GM19397 (cell line): ENCODE measurements around the gene GOT1.
A peak's percentile ranks its signal among the peaks of the same experiment; 100 is the strongest.

Source experiments
- ATAC-seq: cut with Tn5 transposase; IDR thresholded peaks from one replicate; pipeline ENCODE4 v1.9.1; 2021; ENCODE audit warnings: mild to moderate bottlenecking, moderate library complexity; ENCODE audit not compliant: unreplicated experiment

GOT1 gene

DNA sequence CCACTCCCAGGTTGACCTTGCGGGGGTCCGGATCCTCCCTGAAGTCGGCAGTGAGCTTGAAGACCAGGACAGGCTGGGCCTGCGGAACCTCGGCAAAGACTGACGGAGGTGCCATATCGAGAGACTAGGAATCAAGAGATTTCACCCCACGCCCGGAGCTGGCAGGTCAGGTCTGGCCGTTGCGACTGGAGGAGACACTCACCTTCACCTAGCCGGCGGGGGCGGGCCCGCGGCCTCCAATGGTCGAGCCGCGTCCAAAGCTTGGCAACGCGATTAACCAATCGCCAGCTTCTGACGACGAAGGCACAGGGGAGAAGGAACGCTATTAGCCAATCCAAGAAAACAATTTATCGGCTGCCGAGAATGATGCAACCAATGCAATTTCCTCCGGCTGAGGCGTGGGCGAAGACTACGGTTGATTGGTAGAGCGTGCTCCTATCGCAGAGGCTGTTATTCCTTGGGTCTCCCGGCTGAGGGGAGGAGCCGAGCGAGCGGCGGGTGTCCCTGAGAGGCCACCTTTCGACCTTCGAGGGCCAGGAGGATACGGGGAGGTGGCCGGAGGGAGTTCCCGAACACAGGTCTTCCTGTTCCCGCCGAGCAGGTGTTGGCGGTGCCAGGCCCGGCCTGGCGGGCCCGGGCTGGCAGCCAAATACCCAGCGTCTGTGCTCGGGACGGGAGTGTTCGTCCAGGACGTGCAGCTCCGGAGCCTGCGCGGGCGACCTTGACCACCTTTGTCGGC, at the start of gene GOT1:
GOT1 (minus strand) TSS at position 174 of the 739 bp plus-strand sequence; CDS start at position 115, 59 bp downstream.
- peak; percentile 97 for ATAC-seq

DNA sequence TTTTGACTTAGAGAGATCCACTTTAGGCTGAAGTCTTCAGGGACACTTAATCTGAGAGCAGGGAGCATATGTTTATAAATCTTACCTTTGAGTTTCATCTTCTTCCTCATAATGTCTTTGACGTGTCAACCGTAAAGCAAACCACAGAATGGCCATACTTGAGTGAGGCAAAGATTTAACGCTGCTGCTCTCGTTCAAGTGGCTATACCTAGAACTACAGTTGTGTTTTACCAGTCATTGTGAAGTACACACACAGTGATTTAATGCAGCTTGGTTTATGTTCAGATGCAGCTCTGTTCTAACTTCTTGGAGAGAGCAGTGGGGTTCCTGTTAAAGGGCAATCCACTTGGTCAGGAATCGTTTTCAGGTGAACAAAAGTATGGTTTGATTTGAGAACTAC, 39.9 kb upstream of the GOT1 start:
- ATAC-seq: no peak

DNA sequence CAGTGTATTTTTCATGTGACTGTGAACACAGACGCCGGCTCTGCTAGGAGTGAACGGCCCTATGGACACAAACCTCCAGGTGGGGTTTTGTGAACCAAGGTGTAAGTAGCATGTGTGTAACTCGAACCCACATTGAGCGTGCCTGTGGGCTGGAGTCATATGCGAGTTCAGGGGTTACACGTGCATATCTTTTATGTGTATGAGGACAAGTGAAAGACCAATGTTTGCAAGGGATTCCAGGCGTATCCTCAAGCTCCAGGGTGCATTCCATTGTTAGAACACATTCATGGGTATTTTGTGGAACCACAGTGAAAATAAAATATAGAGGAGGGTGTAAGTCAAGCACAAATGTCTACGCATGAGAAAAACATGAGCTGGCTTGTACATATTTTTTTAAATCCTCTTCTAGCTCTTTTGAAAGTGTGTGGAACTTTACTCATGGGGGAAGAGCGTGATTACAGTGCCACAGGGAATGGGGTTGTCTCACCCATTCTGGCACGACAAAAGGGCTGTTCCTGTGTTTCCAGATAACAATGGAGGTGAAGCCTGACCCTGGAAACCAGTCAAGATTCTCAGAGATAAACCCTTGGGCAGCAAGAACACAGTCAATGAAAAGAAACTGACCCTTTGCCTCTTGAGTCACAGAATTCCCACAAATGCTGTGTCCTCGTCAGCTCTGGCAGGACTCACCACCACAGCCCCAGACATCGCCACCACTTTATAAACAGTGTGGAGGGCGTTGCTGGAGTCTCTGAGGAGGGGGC, 37.0 kb upstream of the GOT1 start:
- ATAC-seq: no peak

DNA sequence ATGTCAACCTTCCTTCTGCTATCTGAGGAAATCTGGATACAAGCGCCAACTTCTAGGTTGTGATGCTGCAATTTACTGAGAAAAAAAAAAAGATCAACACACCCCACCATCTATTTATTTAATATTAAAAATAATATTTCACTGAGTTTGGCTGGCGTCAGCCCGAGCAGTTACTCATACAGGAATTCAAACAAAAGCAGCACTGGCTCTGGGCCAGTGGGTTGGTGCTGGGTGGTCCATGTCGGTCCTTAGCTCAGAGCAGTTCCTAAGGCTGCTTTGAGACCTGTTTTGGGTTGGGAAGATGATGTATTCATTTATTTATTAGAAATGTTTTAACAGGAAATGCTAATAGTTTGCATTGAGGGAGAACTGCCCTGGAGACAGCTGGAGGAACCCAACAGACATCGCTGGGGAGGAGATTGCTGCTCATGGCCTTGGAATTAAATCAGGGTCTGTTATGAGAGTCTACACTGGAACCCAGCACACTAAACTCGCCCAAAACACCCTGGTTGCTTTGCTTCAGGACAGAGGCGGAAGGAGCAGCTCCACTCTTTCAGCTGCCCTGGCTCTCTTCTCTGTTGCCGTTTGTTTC, 36.3 kb upstream of the GOT1 start:
- no peak for ATAC-seq

DNA sequence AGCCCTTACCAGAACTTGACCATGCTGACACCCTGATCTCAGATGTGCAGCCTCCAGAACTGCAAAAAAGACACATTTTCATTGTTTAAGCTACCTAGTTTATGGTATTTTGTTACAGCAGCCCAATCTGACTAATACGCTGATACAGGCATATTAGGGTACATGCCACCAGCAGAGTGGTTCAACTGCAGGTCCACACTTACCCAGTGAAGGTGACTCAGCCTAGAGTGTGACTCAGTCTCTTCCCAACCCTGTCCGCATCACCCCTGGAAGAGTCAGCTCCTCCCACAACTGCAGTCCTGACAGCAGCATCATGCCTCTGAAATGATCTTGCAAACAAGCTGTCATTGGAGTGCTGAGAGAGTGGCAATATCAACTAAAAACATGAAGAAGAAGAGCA, 30.8 kb upstream of the GOT1 start:
- ATAC-seq: no peak

DNA sequence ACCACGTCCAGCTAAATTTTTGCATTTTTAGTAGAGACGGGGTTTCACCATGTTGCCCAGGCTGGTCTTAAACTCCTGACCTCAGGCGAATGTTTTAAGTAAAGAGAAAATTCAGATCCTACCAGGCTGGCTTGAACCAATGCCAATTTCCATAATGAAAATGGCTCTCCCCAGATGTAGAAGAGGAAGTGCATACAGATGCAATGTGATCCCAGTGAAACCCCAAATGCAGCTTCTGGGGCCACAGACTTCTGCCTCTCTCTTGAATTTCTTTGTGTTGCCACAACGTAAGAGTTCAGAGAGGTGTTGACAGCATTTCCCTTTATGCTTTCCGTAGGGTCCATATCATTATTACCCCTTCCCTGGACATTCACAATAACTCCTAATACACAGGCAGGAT, 29.6 kb upstream of the GOT1 start:
- no peak for ATAC-seq

DNA sequence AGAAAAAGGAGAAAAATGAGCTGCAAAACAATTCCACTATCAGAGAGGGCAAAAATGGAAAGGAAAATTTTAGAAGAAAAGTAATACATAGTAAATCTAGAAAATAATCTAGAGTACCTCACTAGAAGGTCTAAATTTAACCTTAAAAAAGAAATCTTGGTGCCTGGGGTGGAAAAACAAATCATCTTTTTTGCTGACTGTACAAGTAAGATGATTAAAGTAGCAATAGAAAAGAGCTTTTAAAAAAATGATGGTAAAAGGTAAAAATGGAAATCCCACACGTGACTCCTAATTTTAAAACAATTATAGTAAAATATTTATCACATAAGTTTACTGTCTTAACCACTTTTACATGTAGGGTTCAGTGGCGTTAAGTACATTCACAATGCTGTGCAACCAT, 28.8 kb upstream of the GOT1 start:
- ATAC-seq: no peak

DNA sequence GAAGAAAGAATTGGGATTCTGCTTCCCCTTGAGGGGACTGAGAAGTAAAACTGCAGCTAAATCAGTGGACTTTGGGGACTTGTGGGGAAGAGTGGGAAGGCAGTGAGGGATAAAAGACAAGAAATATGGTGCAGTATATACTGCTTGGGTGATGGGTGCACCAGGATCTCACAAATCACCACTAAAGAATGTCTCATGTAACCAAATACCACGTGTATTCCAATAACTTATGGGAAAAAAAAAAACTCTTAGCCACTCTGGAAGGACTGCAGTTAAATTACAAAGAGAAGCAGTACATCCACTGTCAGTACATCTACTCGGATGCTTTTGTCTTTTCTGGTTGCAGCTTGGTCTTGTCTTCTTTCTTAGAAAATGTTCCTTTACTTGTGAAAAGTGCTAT, 27.4 kb upstream of the GOT1 start:
- ATAC-seq: no peak

DNA sequence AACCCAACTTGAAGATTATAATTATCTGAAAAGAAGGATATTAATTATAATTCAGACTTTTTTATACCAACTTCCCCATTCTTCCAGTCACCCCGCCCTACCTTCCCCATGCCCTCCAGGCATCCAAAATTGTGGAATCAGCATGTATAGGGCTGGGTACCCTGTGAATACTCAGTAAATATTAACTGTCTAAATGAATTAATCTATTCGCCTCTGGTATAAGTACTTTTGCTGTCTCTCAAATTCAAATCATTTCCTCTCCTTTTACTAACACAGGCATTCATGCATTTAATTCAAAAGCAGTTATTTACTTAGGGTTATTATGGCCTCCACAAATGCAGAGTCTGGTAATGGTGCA, 26.5 kb upstream of the GOT1 start:
- no peak for ATAC-seq

DNA sequence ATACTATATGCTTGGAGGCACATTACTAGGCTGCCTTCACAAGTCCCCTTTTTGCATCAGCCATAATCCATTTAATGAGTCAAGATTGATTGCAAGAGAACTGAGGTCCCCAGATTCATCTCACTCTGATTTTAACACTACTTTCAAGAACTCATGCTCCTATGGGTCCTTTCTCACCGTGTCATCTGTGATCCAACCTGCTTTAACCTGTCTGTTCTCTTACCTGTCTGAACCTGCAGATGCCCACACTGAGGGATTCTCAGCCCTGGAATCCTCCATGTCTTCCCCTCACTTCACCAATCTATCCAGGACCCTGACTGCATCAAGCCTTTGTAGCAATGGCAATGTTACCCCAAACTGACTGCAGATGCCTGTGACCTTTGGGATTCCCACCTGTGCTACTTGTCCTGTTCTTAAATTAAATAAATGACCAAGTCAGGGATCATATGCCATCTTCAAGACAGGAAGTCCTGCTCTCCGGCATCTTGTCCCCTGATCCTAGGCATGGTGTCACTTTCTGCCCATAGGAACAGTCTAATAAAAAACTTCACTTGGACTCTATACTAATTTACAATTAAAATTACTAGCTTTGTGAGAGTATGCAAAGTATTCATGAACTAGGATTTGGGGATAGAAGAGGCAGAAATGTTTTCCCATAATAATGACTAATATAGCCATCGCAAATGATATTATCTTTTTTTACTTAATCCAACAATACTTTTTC, 25.9 kb upstream of the GOT1 start:
- ATAC-seq: no peak

DNA sequence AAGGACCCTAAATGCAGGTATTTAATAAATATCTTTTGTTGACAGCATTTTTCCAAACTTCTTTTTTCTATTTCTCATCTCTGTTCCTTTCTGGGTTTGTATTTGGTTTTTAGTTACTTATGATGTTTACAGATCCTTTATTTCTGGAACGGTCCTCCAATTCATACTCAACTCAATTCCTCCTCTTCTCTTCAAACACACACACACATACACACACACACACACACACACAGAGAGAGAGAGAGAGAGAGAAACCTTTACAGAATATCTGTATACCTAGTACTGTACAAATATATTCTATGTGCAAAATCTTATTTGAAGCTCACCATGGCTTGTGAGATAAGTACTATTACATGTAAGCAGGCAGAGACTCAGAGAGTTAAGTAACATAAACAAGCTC, 21.6 kb upstream of the GOT1 start:
- ATAC-seq: no peak

DNA sequence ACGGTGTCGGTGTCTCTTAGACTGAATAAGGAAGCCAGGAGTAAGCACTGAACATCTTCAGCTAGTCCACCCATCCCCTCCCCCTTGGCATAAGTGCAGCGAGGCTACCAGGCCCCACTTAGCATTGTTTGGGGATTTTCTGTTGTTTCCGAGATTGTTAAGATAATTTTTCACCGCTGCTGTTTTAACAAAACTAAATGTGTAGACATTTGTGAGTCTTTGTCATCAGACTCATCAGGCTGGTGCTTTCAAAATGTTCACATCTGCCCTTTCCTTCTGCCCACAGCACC, 21.0 kb upstream of the GOT1 start:
- ATAC-seq: no peak

DNA sequence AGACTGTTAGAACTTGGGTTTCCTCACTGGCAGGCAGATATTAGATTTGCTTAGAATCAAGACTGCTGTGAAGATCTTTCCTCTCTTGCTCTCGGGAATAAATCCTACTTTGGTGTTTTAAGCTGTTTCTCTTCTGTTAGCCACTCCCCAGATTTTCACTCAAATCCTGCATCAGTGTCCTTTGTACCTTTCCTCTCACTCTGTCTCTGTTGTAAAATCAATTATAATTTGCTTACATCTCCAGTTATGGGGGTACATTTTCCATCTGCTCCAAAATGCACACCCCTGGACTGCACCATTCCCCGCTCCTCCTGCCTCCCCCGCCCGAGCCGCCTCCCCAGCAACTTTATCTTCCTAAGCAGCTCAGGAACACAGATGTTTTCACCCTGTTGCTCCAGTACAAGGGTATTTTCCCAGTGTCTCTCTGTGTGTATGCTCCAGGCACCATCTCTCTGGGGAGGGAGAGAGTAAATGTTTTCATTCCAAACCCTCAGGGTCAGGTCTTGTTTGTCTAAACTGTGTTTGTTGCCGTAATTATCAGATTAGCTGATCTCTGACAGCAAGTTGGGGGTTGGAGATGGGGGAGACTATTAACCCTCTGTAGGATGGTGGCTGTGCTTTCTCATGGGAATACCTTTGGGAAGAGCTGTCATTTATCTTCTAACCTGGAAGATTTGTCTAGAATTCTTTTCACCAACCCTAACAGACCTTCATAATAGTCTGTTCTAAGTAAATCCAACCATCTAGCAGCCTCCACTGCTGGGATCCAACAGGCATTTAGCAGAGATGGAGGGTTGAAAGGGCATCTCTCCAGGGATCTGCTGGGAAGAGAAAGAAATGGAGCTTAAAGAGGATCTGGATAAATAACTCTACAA, 20.4 kb upstream of the GOT1 start:
- no peak for ATAC-seq

DNA sequence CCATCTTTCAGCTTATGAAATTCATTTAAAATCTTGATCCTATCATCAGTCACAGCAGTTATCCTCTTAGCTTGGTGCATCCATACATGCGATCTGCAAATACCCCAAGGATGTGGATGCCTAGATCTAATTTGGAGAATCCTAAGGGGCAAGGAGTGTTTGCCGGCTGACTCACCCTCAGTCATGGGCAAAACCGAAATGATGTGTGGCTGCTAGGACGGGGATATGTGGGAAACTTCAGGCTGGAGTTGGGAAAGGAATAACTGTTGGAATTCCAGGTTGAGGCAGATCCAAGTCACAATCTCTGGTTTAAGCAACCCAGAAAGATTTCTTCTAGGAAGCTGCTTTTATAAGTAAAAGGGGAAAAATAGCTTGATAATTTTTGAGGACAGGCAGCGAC, 19.7 kb upstream of the GOT1 start:
- no peak for ATAC-seq

DNA sequence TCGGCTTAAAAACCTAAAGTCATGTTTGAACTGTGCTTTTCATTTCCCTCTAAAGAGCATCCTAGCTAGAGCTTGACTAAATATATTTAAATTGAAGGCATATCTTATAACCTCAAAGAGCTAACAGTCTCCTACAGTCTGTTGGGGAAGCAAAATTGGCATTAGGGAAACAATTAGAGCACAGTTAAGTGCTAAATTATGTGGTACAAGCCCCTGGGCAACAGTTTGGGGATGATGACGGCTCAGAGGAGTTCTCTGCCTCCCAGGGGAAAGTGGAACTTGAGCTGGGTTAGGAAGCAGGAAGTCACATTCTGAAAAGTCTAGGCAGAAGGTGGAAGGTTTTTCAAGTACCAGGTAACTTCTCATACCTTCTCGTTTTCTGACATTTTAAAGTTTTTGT, 18.6 kb upstream of the GOT1 start:
- ATAC-seq: no peak

DNA sequence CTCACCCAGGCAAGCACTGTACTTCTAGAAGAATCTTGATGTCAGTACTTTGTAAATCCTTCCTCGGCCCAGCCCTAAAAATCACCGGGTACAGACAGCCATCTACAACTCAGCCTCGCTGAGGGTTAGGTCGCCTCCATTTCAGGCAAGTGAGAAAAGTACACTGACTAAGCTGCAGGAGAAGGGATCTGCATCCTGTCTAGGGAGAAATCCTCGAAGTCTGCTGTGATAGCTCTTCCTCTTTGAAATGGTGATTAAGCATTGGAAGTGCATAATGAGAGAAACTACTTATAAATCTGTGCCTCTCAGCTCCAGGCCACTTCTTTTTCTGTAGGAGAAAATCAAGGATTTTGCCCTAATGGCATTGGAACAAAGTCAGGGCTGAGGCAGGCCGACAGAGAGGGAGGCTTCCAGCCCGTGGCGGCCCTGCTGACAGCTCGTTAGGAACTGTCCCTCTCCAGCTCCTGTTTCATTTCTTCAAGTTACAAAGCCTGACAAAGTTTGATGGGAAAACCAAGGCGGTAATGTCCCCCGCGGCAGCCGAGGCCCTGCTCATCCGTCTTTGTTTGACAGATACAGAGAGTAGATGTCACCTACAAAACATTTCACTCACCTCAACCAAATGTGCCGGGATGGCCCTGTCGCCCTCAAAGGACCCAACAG, 14.1 kb upstream of the GOT1 start:
- no peak for ATAC-seq

DNA sequence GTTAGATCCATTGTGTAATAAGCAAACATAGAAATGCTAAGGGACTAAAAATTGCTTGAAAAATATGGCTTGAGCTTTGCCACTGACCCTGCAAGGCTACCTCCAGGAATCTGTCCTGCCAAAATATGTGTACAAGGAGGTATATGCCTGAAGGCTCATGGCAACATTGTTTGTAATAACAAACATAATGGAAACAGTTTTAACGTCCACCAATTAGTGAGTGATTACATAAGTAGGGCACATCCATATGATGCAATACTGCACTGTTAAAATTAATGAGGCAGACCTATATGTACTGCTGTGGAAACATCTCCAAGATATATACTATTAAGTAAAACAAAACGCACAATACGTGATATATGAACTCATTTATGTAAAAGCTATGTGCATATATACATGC, 13.1 kb upstream of the GOT1 start:
- no peak for ATAC-seq

DNA sequence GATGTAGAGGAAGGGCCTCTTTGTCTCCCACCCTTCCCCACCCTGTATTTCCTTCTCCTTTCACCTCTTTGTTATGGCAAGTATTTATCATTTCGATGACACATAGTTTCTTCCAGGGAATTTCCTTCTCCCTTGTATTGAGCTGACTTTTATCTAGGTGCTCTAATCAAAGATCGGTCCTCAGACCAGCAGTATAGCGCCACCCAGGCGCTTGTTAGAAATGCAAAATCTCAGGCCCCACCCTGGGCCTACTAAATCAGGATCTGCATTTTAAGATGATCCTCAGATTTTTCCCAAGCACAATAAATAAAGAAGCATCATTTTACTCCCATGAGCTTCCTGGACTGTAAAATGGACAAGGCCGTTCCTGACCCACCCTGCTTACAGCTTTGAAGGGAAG, 12.0 kb upstream of the GOT1 start:
- ATAC-seq: no peak

DNA sequence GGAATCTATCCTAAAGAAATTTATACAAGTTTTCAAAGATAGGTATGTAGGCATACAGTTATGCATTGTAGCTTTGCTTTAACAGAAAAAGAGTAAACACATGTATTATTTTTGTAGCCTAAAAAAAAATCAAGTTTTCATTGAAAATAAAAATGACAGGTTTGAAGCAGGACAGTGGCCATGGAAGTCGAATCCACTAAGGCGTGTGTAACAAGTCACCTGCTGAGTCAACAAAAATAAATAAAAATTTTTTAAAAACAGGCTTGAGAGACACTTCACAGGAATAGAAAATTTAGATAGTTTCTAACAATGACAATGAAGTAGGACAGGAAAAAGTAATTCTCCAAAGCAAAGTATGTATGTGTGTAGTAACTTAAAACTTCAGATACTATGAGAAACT, 8.5 kb upstream of the GOT1 start:
- no peak for ATAC-seq

DNA sequence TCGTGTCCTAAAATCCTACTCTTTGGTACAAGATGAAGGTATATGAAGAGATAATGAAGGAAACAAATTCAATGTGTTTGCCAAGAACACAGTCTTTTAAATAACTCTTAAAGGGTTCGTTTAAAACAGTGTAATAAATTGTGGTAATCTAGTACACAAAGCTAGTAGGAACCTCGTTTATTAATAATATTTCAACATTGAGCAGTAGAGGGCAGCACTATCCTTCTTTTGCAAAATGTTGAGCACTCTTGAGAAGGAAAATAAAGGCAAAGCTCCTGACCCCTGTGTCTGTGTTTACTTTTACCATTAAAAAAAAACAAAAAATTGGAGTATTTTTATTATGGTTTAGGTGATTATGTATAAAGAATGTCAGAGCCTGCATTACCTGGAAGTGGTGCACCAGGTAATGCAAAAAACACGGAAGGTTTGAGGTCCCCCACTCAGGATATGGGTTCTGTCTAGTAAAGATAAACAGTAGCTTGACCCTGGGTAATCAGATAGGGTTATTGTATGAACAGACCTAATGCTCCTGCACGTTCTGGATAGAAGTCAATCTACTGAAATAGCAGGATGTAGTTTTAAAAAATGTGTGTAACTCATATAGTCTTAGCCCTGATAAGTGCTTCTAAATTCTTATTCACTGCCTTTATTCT, 5.7 kb upstream of the GOT1 start:
- no peak for ATAC-seq
